Astrocyte of the spinal cord (primary cell): ENCODE measurements around the gene ASTN2.
"Not testable (repeated sequence)": the region's sequence is repeated elsewhere in the genome, so short reads cannot be mapped to it uniquely, and the experiment has no call there.

Experiments
- DNase-seq: peaks from one replicate; pipeline ENCODE4 v3.0.0; 2011; ENCODE audit warnings: low read depth, low spot score
- H3K4me3 ChIP-seq: 2 replicates; pipeline ENCODE4 v1.5.1; 2011; ENCODE audit warnings: low read depth, mild to moderate bottlenecking, low read length, moderate library complexity
- CTCF ChIP-seq: IDR thresholded peaks from 2 replicates; pipeline ENCODE4 v1.5.1; 2012; ENCODE audit warnings: low read depth, mild to moderate bottlenecking, low read length, inconsistent platforms
- in situ Hi-C: cut with HindIII; loops from 2 replicates; pipeline ENCODE4 v1.10.0; 2017; ENCODE audit warnings: low sequenced_read_pairs

Gene ASTN2

DNA sequence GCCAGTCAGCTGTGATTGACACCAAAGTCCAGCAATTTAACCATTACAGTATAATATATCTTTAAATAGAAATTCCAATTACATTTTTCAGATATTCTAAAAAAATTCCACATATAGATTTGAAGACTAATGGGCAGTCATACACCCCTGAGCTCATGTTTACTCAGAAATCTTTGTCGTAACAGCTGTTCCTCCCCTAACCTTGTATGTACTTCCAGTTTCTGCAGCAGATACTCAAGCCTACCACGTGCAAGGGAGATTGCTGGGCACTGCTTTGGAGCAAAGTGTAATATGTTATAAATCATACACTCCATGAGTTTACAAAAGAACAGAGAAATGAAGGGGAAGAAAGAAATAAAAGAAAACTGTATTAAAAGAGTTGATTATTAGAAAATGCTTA, 486.6 kb downstream of the ASTN2 start:
- no peak for TF ChIP-seq CTCF
- H3K4me3 ChIP-seq, result no peak overlapping the region
- DNase-seq, result no peak
- in situ Hi-C loops, result no loop called here

DNA sequence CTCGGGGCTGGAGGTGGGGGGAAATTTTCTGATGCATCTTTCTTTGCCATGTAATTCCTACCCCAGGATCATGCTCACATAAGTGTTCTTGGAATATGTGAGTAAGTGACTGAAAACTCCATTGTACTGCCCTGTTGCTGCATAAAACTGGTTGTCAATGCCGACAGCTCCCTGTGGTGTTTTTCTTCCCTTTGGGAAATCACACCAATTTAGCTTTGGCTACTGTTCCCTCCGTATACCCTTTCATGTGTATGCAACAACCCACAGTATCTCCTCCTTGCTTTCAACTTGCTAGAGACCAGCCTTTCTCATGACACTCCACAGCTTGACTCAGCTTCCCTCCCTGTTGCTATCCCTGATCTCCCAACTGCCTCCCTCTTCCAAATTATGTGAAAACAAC, 487.1 kb downstream of the ASTN2 start:
- no peak for DNase-seq
- in situ Hi-C loops, result no loop called here
- no peak overlapping the region for H3K4me3 ChIP-seq
- TF ChIP-seq CTCF, result no peak

DNA sequence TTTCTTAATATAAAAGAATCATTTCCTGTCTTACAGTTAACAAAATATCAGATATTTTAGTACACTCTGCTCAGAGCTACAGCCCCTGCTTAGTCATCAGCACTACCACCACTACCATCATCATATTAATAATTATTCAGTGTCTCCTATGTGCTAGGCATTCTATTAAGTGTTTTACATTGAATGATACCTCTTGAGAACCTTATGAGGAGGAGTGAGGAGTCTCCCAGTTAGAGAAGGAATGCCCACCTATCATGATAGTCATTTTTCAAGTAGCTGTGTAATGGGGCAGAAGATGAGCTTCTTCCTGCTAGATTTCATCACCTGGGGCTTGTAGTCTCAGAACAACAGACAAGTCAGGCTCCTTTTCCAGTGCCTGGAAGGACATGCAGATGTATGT, 489.7 kb downstream of the ASTN2 start:
- in situ Hi-C loops, result no loop called here
- no peak for DNase-seq
- H3K4me3 ChIP-seq, result no peak overlapping the region
- no peak for TF ChIP-seq CTCF

- TF ChIP-seq CTCF, result no peak
- DNase-seq, result no peak
- in situ Hi-C loops, result no loop called here
- H3K4me3 ChIP-seq, result no peak overlapping the region
These were observed 490.3 kb downstream of the ASTN2 start for GRCh38 chr9:116924462-116925110.

DNA sequence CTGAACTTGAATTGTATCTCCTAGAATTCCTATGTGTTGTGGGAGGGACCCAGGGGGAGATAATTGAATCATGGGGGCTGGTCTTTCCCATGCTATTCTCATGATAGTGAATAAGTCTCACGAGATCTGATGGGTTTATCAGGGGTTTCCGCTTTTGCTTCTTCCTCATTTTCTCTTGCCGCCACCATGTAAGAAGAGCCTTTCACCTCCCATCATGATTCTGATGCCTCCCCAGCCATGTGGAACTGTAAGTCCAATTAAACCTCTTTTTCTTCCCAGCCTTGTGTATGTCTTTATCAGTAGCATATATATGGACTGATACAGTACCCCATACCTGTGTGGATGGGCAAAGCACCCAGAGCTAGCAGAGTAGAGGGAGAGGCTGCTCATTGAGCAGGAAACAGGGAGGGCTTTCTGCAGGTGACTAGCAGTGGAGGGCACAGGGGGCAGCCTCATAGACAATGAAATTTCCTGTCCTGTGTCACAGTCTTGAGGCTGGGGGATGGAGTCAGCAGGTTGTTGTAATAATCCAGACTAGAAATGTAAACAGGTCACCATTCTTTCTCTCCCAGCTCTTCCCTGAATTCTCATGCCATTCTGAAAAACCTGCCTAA, 496.9 kb downstream of the ASTN2 start:
- H3K4me3 ChIP-seq, in situ Hi-C loops, DNase-seq: not testable (repeated sequence)

GRCh38 chr9:116913536-116913935, 501.3 kb downstream of the ASTN2 start:
- no peak for DNase-seq
- no peak overlapping the region for H3K4me3 ChIP-seq
- TF ChIP-seq CTCF, result no peak
- in situ Hi-C loops, result no loop called here

DNA sequence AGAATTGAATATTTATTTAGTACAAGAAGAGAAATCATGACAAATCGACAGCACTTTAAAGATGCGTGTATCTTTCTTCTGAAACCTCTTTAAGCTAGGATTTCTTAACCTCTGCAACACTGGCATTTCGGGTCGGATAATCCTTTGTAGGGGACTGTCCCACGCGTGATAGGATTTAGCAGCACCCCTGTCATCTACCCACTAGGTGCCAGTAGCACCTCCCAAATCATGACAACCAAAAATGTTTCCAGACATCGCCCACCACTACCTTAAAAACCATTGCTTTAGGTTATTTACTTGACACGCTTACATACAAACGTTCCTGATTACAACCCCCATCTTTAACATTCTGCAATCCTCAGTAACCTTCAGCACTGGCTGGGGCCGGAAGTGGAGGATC, 504.7 kb downstream of the ASTN2 start:
- no peak overlapping the region for H3K4me3 ChIP-seq

More for the DNA sequence above, 504.7 kb downstream of the ASTN2 start:
- in situ Hi-C loops, result no loop called here
- no peak for DNase-seq
- TF ChIP-seq CTCF, result no peak
